K562 (cell line): Measurements from ENCODE around the gene ZBED4. TPM values are rescaled to one million over a fixed set of nuclear protein-coding genes. Genes with fewer than 3 reads are reported as not detected.
A peak's percentile ranks its signal among the peaks of the same experiment; 100 is the strongest.

ENCODE experiments used
- ATAC-seq: fragments of 200-7000 bp; cut with Tn5 transposase; 3 replicates; pipeline ENCODE4 v1.9.1; 2020; ENCODE audit warnings: moderate library complexity
- BruUV-seq: library from RNA; stranded (reverse); fragments of 400-500 nt; replicated peaks from 2 replicates; lab custom pipeline; 2021; lab: Mats Ljungman, UMichigan
- CTCF ChIA-PET: fragments of 300-600 bp; formaldehyde crosslinking; extraction: SDS; loops from one replicate; lab custom pipeline; 2021; ENCODE audit warnings: low intra/inter-chr PET ratio; lab: Yijun Ruan, JAX
- POLR2A ChIA-PET: fragments of 300-600, 350-650 bp; sonication (Branson Sonifier 250); formaldehyde crosslinking; extraction: SDS; loops from one replicate; lab custom pipeline; 2021; ENCODE audit warnings: antibody characterized with exemption, inconsistent platforms; lab: Yijun Ruan, JAX
- DNase-seq, 4 experiments: peaks; one replicate each; pipeline versions ENCODE4 v3.0.0 to v3.0.0-alpha.2; 2011 to 2018; ENCODE audit warnings: low spot score in 3 of 4, mixed read lengths in 3 of 4; ENCODE audit errors: extremely low read depth in 1 of 4
- FAIRE-seq: peaks from 2 replicates; lab custom pipeline; 2011; peaks lifted over from hg19 to GRCh38; lab: Jason Lieb, UNC
- H2AFZ ChIP-seq: 2 replicates; pipeline ENCODE4 v1.6.0; 2011; ENCODE audit warnings: low read depth, low read length, control low read depth, inconsistent platforms
- H3K27ac ChIP-seq: fragments of 200-600 bp; 3 replicates; pipeline ENCODE4 v1.8.0; 2011; ENCODE audit warnings: low read depth, mild to moderate bottlenecking, control low read depth, inconsistent platforms, low read length, moderate library complexity, mixed read lengths; ENCODE audit errors: extremely low read depth
- H3K27me3 ChIP-seq, 2 experiments: fragments of 300-600 bp in 1 of 2; 2 replicates in 1 of 2; 3 replicates in 1 of 2; pipeline versions ENCODE4 v1.6.0 to v1.8.0; 2011; ENCODE audit warnings: inconsistent platforms in 2 of 2, low read length in 2 of 2, mild to moderate bottlenecking in 1 of 2, mixed read lengths in 1 of 2, moderate library complexity in 1 of 2; ENCODE audit not compliant: control insufficient read depth in 2 of 2, insufficient read depth in 2 of 2
- H3K36me3 ChIP-seq: fragments of 300-600 bp; 3 replicates; pipeline ENCODE4 v1.8.0; 2011; ENCODE audit warnings: mild to moderate bottlenecking, low read length, inconsistent platforms; ENCODE audit not compliant: control insufficient read depth, insufficient read depth
- H3K4me1 ChIP-seq, 2 experiments: fragments of 200-600 bp in 1 of 2; replicated peaks in 1 of 2; 2 replicates in 1 of 2; 3 replicates in 1 of 2; pipeline versions ENCODE4 v1.5.1 to v1.8.0; 2011; ENCODE audit warnings: inconsistent platforms in 2 of 2, low read length in 2 of 2, mild to moderate bottlenecking in 1 of 2, mixed read lengths in 1 of 2, moderate library complexity in 1 of 2; ENCODE audit not compliant: control insufficient read depth in 2 of 2, insufficient read depth in 2 of 2
- H3K4me2 ChIP-seq: 2 replicates; pipeline ENCODE4 v1.6.1; 2011; ENCODE audit warnings: low read length, control low read depth, inconsistent platforms, mixed read lengths; ENCODE audit not compliant: insufficient read depth
- H3K4me3 ChIP-seq: fragments of 200-600 bp; sonication (generic), shearing (Covaris generic); 2 replicates; pipeline ENCODE4 v1.5.1; 2016; ENCODE audit warnings: control low read depth, inconsistent platforms
- H3K79me2 ChIP-seq: fragments of 200-600 bp; 3 replicates; pipeline ENCODE4 v1.8.0; 2011; ENCODE audit warnings: low read length, inconsistent platforms; ENCODE audit not compliant: control insufficient read depth, insufficient read depth
- H3K9ac ChIP-seq, 2 experiments: 2 replicates each; pipeline versions ENCODE4 v1.6.0 to v1.6.1; 2011; ENCODE audit warnings: low read depth in 2 of 2, low read length in 2 of 2, control low read depth in 1 of 2, inconsistent platforms in 1 of 2, mild to moderate bottlenecking in 1 of 2, mixed read lengths in 1 of 2; ENCODE audit not compliant: insufficient read depth in 1 of 2
- H3K9me1 ChIP-seq: one replicate; pipeline ENCODE4 v1.6.0; 2011; ENCODE audit warnings: inconsistent platforms, mild to moderate bottlenecking, low read length, moderate library complexity; ENCODE audit not compliant: control insufficient read depth, insufficient read depth
- H3K9me3 ChIP-seq: replicated peaks from 2 replicates; pipeline ENCODE4 v1.5.1; 2011; ENCODE audit warnings: low read depth, low read length, inconsistent platforms; ENCODE audit not compliant: control insufficient read depth, insufficient read depth
- H4K20me1 ChIP-seq: replicated peaks from 2 replicates; pipeline ENCODE4 v1.6.1; 2011; ENCODE audit warnings: low read length, inconsistent platforms, mixed read lengths; ENCODE audit not compliant: control insufficient read depth, insufficient read depth
- BRF1 ChIP-seq: IDR thresholded peaks from 3 replicates; pipeline ENCODE4 v1.6.1; 2011; ENCODE audit warnings: borderline replicate concordance, mild to moderate bottlenecking; ENCODE audit not compliant: insufficient read length; ENCODE audit errors: extremely low read depth
- FOXP1 ChIP-seq: sonication (generic); formaldehyde crosslinking; IDR thresholded peaks from 2 replicates; pipeline ENCODE4 v1.8.0; 2022; ENCODE audit warnings: mild to moderate bottlenecking, missing genetic modification reagents
- GABPB2 ChIP-seq: fragments of 250-450 bp; sonication (Bioruptor Pico); conservative IDR thresholded peaks from 2 replicates; pipeline ENCODE4 v1.5.1; 2021; ENCODE audit warnings: mild to moderate bottlenecking
- HDAC2 ChIP-seq: fragments of 450-650 bp; IDR thresholded peaks from 2 replicates; pipeline ENCODE4 v1.6.1; 2016; ENCODE audit warnings: mild to moderate bottlenecking
- ILF3 ChIP-seq: fragments of 450-650 bp; IDR thresholded peaks from 2 replicates; pipeline ENCODE4 v1.6.1; 2018; ENCODE audit warnings: antibody characterized with exemption, mild to moderate bottlenecking, moderate library complexity, borderline replicate concordance
- JUN ChIP-seq, 2 experiments: sonication (generic) in 1 of 2; formaldehyde crosslinking in 1 of 2; IDR thresholded peaks; 2 replicates each; pipeline versions ENCODE4 v1.6.1 to v1.8.0; 2012 to 2022; ENCODE audit warnings: borderline replicate concordance in 2 of 2, mild to moderate bottlenecking in 2 of 2, improper control_type of control experiment in 1 of 2, low read depth in 1 of 2, low read length in 1 of 2, missing genetic modification reagents in 1 of 2
- JUND ChIP-seq, 2 experiments: IDR thresholded peaks; 2 replicates in 1 of 2; 3 replicates in 1 of 2; pipeline ENCODE4 v1.6.1; 2011; ENCODE audit warnings: borderline replicate concordance in 2 of 2, low read depth in 2 of 2, low read length in 2 of 2, improper control_type of control experiment in 1 of 2, missing biosample characterization in 1 of 2, missing genetic modification characterization in 1 of 2, missing genetic modification reagents in 1 of 2
- MTA3 ChIP-seq: fragments of 450-650 bp; formaldehyde crosslinking; IDR thresholded peaks from 2 replicates; pipeline ENCODE4 v1.6.1; 2017; ENCODE audit warnings: mild to moderate bottlenecking, borderline replicate concordance
- PKNOX1 ChIP-seq: fragments of 450-650 bp; IDR thresholded peaks from 2 replicates; pipeline ENCODE4 v1.6.1; 2016
- PYGO2 ChIP-seq: fragments of 450-650 bp; IDR thresholded peaks from 2 replicates; pipeline ENCODE4 v1.6.1; 2016; ENCODE audit warnings: mild to moderate bottlenecking, missing genetic modification characterization, moderate library complexity, missing compliant biosample characterization
- SAFB ChIP-seq: fragments of 200-400 bp; formaldehyde crosslinking; IDR thresholded peaks from 2 replicates; pipeline ENCODE4 v1.6.1; 2017; ENCODE audit warnings: low read depth, low read length, borderline replicate concordance
- SMAD2 ChIP-seq: fragments of 150-350 bp; IDR thresholded peaks from 2 replicates; pipeline ENCODE4 v1.6.1; 2014; ENCODE audit warnings: low read depth, mild to moderate bottlenecking, low read length
- TAF1 ChIP-seq: IDR thresholded peaks from 2 replicates; pipeline ENCODE4 v1.6.1; 2011; ENCODE audit warnings: mild to moderate bottlenecking, low read length, moderate library complexity; ENCODE audit not compliant: insufficient read depth, control insufficient read depth, severe bottlenecking; ENCODE audit errors: extremely low read depth
- ZNF518B ChIP-seq: fragments of 250-450 bp; sonication (Bioruptor Pico); IDR thresholded peaks from 2 replicates; pipeline ENCODE4 v1.5.0; 2021; ENCODE audit warnings: mild to moderate bottlenecking, moderate library complexity
- ZNF707 ChIP-seq: fragments of 250-450 bp; sonication (Bioruptor Pico); conservative IDR thresholded peaks from 2 replicates; pipeline ENCODE4 v1.8.0; 2022; ENCODE audit warnings: inconsistent platforms, mild to moderate bottlenecking, moderate library complexity
- WGBS: fragments of 100-300 bp; shearing (Covaris generic); methylation state at CpG from one replicate; pipeline ENCODE4 v1.1.6; 2016; ENCODE audit warnings: low coverage, mixed read lengths; ENCODE audit not compliant: insufficient coverage; ENCODE audit errors: missing lambda C conversion rate; 5-methylcytosine and 5-hydroxymethylcytosine counted together
- in situ Hi-C: fragments of 300-500 bp; cut with MboI; formaldehyde crosslinking; loops from 4 replicates; pipeline ENCODE4 v1.15.0; 2018; ENCODE audit warnings: inconsistent platforms, mixed read lengths
- intact Hi-C: fragments of 100-400 bp; cut with micrococcal nuclease; formaldehyde crosslinking; loops from 2 replicates; pipeline ENCODE4 v1.14.2; 2022
- polyA plus RNA-seq, 8 experiments: library from polyadenylated mRNA; depleted of rRNA in 4 of 8; stranded (reverse) in 5 of 8; unstranded in 3 of 8; fragments of >200 nt; fragmentation: Nextera tagmentation in 2 of 8; fragmentation: Illumina TruSeq in 1 of 8; extraction: Ambion mirVana in 2 of 8; extraction: Trizol in 1 of 8; gene quantifications; 2 replicates each; pipeline versions ENCODE4 v1.2.1 to v1.2.3, GENCODE V29; 2011 to 2014; ENCODE audit warnings: inconsistent platforms in 1 of 8, missing spikeins in 1 of 8
- total RNA-seq, 7 experiments: library from RNA; depleted of rRNA in 6 of 7; stranded (reverse); fragments of >200 nt in 6 of 7; fragmentation: Illumina TruSeq in 2 of 7; extraction: Trizol in 2 of 7; gene quantifications; 2 replicates each; pipeline versions ENCODE4 v1.2.1 to v1.2.3, GENCODE V29; 2011 to 2021; ENCODE audit warnings: low replicate concordance in 1 of 7

ZBED4 gene
- total and polyA plus RNA-seq, 9 of the 15 experiments (the other 6 are each of a cell fraction or from before 2014, with no cell fraction given) = 1.5 to 16.8 (median 7.4) TPM

GRCh38 chr22:49807780-49808708 lies 45.6 kb upstream of the ZBED4 start:
- Histone ChIP-seq H3K4me3 (peak overlapping the region; percentile 1; the same call in 1 of the 2 replicates), H3K4me1 (peaks cover 34 to 45% of the 10 kb centered on the region in 2 experiments), H3K9me1 (no peaks in the 10 kb centered on the region), H3K27me3 (no peaks in the 10 kb centered on the region), H3K27ac (peak overlapping the region; percentile 97), H4K20me1 (no peaks in the 10 kb centered on the region; the same call in 1 of the 2 replicates), H2AFZ (peak overlapping the region; percentile 11), H3K79me2 (peaks cover 99% of the 10 kb centered on the region), H3K36me3 (peaks cover 20% of the 10 kb centered on the region), H3K9me3 (no peaks in the 10 kb centered on the region), H3K9ac (peak overlapping the region; percentile 63 to 78; a peak in 3 of 4 replicates), H3K4me2 (peak overlapping the region; percentile 81)
- CTCF ChIA-PET = no interaction called here
- in situ Hi-C loops (no loop called here), intact Hi-C loops (no loop called here)
- BruUV-seq = no TSS peak
- WGBS = 5% methylated on average over 13 of the region's 14 CpGs
- DNase-seq (peak; percentile 43 to 87 (median 64)), FAIRE-seq (peak; percentile 99), ATAC-seq (peak; percentile 90)
- POLR2A ChIA-PET = interaction anchor here (0.6 to 1.4 kb wide), 4 partner anchors 9 to 148 kb away, joined by 3 to 4 read pairs (median 4); no protein-coding TSS in a partner anchor
- TF ChIP-seq SMAD2 (no peak), FOXP1 (0 out of 2 replicates have a peak, but pooled peaks have one; percentile 26), PKNOX1 (no peak), SAFB (no peak), PYGO2 (tag) (no peak), HDAC2 (0 out of 2 replicates have a peak, but pooled peaks have one; percentile 52), ZNF518B (no peak), ILF3 (no peak), MTA3 (peak; percentile 72; the same call in 1 of the 2 replicates), TAF1 (no peak), ZNF707 (CRISPR knock-in tag) (no peak), JUND (IDR thresholded peaks at IDR 0.05; ENCODE audit: borderline replicate concordance, low read depth, low read length) (peak; percentile 45; the same call in 1 of the 2 replicates), JUND (tag; IDR thresholded peaks at IDR 0.05; ENCODE audit: borderline replicate concordance, low read depth, low read length) (0 out of 3 replicates have a peak, but pooled peaks have one; percentile 53), BRF1 (no peak), JUN (IDR thresholded peaks at IDR 0.05; ENCODE audit: borderline replicate concordance, low read depth, low read length) (no peak), JUN (CRISPR knock-in tag; IDR thresholded peaks at IDR 0.05; ENCODE audit: borderline replicate concordance) (no peak), GABPB2 (no peak)
